B cell (primary cell): Measurements from ENCODE around the gene HNRNPH2.

Source experiments
- CTCF ChIP-seq: fragments of 200-600 bp; IDR thresholded peaks from one replicate; pipeline ENCODE4 v1.8.0; 2022; ENCODE audit warnings: antibody characterized with exemption, mild to moderate bottlenecking
- EZH2 ChIP-seq: IDR thresholded peaks from 2 replicates; pipeline ENCODE4 v1.6.1; 2012; ENCODE audit warnings: borderline replicate concordance, low read depth, mild to moderate bottlenecking, moderate library complexity, low read length; ENCODE audit not compliant: insufficient read depth, poor library complexity, severe bottlenecking

- TF ChIP-seq CTCF (no peak), EZH2 (no peak)
These were observed 16.2 kb upstream of the HNRNPH2 start for GRCh38 chrX:101391831-101392230.
